HepG2 (cell line): ENCODE results near the gene SH3BP5.

ENCODE experiments used
- BRF2 ChIP-seq: sonication (generic); formaldehyde crosslinking; IDR thresholded peaks from 2 replicates; pipeline ENCODE4 v1.8.1; 2022; ENCODE audit warnings: mild to moderate bottlenecking, missing genetic modification reagents
- CREB1 ChIP-seq, 2 experiments: fragments of 450-650 bp in 1 of 2; IDR thresholded peaks; 2 replicates each; pipeline ENCODE4 v1.6.1; 2016 to 2017; ENCODE audit warnings: control low read depth in 1 of 2, mild to moderate bottlenecking in 1 of 2, missing compliant biosample characterization in 1 of 2, missing genetic modification characterization in 1 of 2
- CTCF ChIP-seq: sonication (generic); formaldehyde crosslinking; IDR thresholded peaks from 2 replicates; pipeline ENCODE4 v1.5.0; 2020; ENCODE audit warnings: mild to moderate bottlenecking, missing genetic modification reagents, moderate library complexity
- EP300 ChIP-seq, 3 experiments: sonication (generic) in 1 of 3; formaldehyde crosslinking in 1 of 3; IDR thresholded peaks; 2 replicates each; pipeline versions ENCODE4 v1.5.1 to v1.6.1; 2011 to 2020; ENCODE audit warnings: low read depth in 2 of 3, low read length in 2 of 3, borderline replicate concordance in 1 of 3, improper control_type of control experiment in 1 of 3, mild to moderate bottlenecking in 1 of 3, missing genetic modification reagents in 1 of 3, moderate library complexity in 1 of 3
- HNF4A ChIP-seq: sonication (generic); formaldehyde crosslinking; IDR thresholded peaks from 2 replicates; pipeline ENCODE4 v1.4.0; 2020; ENCODE audit warnings: missing genetic modification reagents
- MXD4 ChIP-seq: IDR thresholded peaks from 2 replicates; pipeline ENCODE4 v1.6.1; 2016; ENCODE audit warnings: mild to moderate bottlenecking, missing biosample characterization, missing genetic modification reagents
- POLR2AphosphoS2 ChIP-seq: IDR thresholded peaks from 2 replicates; pipeline ENCODE4 v1.6.1; 2011; ENCODE audit warnings: low read depth, low read length, improper control_type of control experiment
- RBAK ChIP-seq: sonication (generic); formaldehyde crosslinking; IDR thresholded peaks from 2 replicates; pipeline ENCODE4 v1.5.1; 2020; ENCODE audit warnings: mild to moderate bottlenecking, missing genetic modification reagents
- SMARCE1 ChIP-seq: fragments of 450-650 bp; IDR thresholded peaks from 2 replicates; pipeline ENCODE4 v1.6.1; 2017; ENCODE audit warnings: borderline replicate concordance
- SP1 ChIP-seq, 2 experiments: fragments of 450-650 bp in 1 of 2; sonication (generic) in 1 of 2; formaldehyde crosslinking in 1 of 2; IDR thresholded peaks; 2 replicates each; pipeline versions ENCODE4 v1.4.0 to v1.6.1; 2016 to 2020; ENCODE audit warnings: missing genetic modification reagents in 1 of 2

DNA sequence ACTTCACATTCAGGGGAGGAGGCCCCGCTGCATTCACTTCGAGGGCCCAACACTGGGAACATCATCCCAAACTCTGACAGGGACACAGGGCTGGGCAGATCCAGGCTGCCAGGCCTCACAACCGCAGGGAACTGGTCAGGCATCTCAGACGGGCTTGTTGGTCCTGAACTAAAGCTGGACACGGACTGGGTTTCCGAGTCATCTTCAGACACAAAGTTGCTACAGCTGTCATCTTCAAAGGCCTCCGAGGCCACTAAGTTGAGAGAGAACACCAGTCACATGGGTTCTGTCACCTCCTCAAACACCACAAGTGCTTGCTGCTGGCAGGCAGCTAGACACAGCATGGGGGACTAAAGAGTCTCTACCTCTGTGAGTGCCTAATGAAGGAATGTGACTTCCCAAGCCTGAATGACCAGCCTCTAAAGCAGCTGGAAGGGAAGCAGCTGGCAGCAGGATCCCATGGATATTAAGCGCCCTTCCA, 75.5 kb downstream of the SH3BP5 start:
- TF ChIP-seq SP1 (IDR thresholded peaks at IDR 0.05), result no peak
- TF ChIP-seq SP1 (CRISPR knock-in tag; IDR thresholded peaks at IDR 0.05), result no peak
- no peak for TF ChIP-seq CTCF (CRISPR knock-in tag)
- no peak for TF ChIP-seq BRF2 (CRISPR knock-in tag)
- no peak for TF ChIP-seq POLR2AphosphoS2
- no peak for TF ChIP-seq SMARCE1
- TF ChIP-seq CREB1 (IDR thresholded peaks at IDR 0.05), result no peak
- TF ChIP-seq CREB1 (CRISPR knock-in tag; IDR thresholded peaks at IDR 0.05), result no peak
- TF ChIP-seq MXD4 (CRISPR knock-in tag), result no peak
- TF ChIP-seq HNF4A (CRISPR knock-in tag), result no peak
- no peak for TF ChIP-seq EP300 (IDR thresholded peaks at IDR 0.05; ENCODE audit: low read depth in 2 of 2, low read length in 2 of 2)
- TF ChIP-seq EP300 (CRISPR knock-in tag; IDR thresholded peaks at IDR 0.05; ENCODE audit: borderline replicate concordance), result no peak
- no peak for TF ChIP-seq RBAK
